Stimulated activated CD8-positive, alpha-beta memory T cell treated with anti-CD3 and anti-CD28 coated beads, Interleukin-4, amount 100 ng/mL, for 4 hours (primary cell): ENCODE data around the gene SLC6A2.

ENCODE experiments used
- DNase-seq, 2 donors: peaks; one replicate each; pipeline ENCODE4 v3.0.0-alpha.2; 2020; ENCODE audit warnings: low read depth in 2 of 2, low spot score in 1 of 2

The SLC6A2 gene

GRCh38 chr16:55671206-55671973 lies 15.6 kb downstream of the SLC6A2 start:
- no peak for DNase-seq

DNA sequence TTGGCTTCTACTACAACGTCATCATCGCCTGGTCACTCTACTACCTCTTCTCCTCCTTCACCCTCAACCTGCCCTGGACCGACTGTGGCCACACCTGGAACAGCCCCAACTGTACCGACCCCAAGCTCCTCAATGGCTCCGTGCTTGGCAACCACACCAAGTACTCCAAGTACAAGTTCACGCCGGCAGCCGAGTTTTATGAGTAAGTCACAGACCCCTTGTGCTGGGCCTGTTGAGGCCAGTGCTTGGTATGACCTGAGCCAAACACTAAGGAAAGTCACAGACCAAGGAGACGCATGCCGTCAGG lies 16.1 kb downstream of the SLC6A2 start:
- no peak for DNase-seq

DNA sequence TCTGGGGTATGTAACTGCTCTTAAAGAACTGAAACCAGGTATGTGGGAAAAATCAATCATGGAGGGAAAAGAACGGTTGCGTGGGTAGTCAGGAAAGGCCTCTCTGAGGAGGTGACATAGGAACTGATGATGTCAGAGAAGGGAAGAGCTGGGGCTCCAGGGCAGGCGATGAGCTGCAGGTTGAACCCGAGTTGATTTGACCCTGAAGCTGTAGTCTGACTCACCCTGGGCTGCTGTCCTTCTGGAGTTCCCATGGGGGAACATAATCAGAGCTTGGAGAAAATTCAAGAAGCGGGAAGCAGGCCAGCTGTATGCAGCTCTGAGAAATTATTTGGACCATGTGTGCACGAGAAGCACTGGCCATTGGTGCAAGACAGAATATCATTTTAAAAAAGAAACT lies 16.7 kb downstream of the SLC6A2 start:
- DNase-seq, result no peak

- no peak for DNase-seq
Observed at GRCh38 chr16:55678161-55678821, 22.5 kb downstream of the SLC6A2 start.

GRCh38 chr16:55682086-55682485 lies 26.3 kb downstream of the SLC6A2 start:
- DNase-seq, result no peak

GRCh38 chr16:55685973-55686372 lies 30.2 kb downstream of the SLC6A2 start:
- no peak for DNase-seq

DNA sequence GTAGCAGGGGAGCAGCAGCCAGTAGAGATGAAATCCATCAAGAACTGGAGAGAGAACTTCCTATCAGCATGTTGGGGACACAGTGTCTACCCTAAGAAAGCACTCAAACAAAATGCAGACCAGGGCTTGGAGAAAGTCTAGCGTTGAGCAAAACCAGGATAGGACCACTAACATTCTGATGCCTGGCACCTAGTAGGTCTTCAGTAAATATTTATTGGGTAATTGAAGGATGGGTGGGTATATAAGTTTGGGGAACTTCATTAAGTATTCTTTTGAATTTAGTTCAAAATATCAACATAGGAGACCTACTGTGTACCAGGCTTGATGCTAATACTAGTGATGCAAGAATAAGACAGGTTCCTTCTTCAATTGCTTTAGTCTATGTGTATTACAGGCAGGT lies 30.9 kb downstream of the SLC6A2 start:
- no peak for DNase-seq

- DNase-seq, result no peak
Observed at GRCh38 chr16:55687802-55688201, 32.0 kb downstream of the SLC6A2 start.

DNA sequence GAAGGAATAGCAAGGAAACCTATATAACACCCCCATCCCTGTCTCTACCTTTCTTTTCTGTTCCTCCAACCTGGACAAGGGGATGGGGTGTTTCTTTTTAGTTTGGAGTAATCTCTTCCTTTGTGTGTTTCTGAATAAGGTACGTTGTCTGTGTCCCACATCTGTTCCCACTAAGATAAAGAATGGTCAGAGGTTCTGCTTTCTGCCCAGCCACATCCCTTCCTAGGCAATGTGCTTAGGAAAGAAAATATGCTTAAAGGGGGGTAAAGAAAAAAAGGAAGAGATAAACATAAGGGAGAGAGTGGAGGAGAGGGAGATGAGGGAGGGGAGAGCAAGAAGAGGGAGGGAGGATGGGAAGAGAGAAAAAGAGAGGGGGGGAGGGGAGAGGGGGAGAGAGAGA lies 35.1 kb downstream of the SLC6A2 start:
- DNase-seq, result no peak

GRCh38 chr16:55691771-55692170 lies 36.0 kb downstream of the SLC6A2 start:
- DNase-seq, result no peak

DNA sequence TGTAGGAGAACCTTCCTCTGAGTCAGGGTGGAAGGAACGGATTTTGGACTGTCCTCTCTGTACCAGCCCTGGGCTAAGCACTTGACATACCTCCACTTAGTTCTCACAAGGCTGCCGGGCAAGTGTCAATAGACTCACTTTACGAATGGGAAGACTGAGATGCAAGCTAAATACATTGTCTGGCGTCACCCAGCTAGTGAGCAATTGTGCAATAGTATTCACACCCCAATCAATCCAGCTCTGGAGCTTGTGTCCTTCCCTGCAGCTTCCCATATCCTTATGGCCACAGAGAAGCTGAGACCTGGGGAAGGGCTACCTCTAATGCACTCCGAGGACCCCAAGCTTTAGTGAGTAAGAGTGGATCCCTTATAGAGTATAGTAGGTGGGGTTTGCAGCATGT lies 39.8 kb downstream of the SLC6A2 start:
- no peak for DNase-seq

GRCh38 chr16:55697867-55698266 lies 42.1 kb downstream of the SLC6A2 start:
- DNase-seq, result no peak

- no peak for DNase-seq
Observed at GRCh38 chr16:55698331-55698730, 42.5 kb downstream of the SLC6A2 start.

- DNase-seq, result no peak
Observed at GRCh38 chr16:55698946-55699345, 43.2 kb downstream of the SLC6A2 start.

- DNase-seq, result no peak
Observed at GRCh38 chr16:55699616-55700015, 43.8 kb downstream of the SLC6A2 start.

- DNase-seq, result no peak
Observed at GRCh38 chr16:55700067-55700466, 44.3 kb downstream of the SLC6A2 start.

DNA sequence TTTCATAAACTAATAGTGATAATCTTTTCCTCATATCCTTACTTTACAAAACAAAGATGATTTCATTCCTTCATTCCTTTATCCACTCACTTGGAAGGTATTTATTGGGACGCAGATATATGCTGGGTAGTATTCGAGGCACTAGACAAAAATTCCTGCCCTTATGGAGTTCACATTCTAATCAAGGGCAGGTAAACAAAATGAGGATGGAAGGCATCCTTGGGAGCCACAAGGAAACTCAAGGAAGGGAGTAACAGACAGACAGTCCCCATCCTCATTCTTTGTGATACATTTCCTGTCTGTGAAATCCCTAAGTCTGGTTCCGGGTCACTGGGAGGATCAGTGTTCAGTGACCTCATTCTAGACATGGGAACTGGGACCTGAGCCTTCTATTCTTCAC lies 45.2 kb downstream of the SLC6A2 start:
- DNase-seq, result no peak

DNA sequence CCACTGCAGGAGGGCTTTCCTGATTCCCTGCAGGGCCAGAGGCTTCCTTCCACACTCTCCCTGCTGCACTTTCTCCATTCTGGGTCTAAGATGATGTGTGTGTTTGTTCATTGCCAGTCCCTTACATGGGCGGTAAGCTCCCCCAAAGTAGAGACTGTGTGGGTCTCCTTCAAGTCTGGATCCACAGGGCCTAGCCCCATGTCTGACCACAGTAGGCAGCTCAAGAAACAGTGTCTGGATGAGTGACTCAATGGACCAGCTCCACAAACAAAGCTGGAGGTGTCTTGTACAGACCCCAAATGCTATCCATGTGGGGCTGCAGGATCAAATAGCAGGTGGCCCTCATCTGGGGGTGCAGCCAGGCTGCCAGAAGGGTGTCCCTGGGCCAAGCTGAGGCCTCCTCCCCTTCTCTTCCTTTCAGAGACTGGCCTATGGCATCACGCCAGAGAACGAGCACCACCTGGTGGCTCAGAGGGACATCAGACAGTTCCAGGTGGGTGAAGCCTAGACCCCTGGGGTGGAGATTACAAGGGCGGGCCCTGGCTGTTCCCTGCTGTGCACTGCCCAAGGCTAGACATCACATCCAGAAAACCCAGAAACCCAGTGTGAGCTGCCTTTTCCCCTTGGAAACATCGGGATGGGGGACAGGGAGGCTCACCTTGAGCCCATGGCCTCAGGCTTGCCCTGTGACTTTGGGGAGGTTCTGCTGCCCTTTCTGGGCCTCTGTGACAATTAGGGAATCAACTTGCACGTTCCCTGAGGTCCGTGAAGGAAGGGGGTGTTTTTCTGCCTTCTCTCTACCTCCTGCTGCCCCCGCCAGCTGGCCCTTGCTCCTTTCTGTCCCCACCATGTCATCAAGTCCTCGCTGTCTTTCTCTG lies 45.9 kb downstream of the SLC6A2 start:
- no peak for DNase-seq

DNA sequence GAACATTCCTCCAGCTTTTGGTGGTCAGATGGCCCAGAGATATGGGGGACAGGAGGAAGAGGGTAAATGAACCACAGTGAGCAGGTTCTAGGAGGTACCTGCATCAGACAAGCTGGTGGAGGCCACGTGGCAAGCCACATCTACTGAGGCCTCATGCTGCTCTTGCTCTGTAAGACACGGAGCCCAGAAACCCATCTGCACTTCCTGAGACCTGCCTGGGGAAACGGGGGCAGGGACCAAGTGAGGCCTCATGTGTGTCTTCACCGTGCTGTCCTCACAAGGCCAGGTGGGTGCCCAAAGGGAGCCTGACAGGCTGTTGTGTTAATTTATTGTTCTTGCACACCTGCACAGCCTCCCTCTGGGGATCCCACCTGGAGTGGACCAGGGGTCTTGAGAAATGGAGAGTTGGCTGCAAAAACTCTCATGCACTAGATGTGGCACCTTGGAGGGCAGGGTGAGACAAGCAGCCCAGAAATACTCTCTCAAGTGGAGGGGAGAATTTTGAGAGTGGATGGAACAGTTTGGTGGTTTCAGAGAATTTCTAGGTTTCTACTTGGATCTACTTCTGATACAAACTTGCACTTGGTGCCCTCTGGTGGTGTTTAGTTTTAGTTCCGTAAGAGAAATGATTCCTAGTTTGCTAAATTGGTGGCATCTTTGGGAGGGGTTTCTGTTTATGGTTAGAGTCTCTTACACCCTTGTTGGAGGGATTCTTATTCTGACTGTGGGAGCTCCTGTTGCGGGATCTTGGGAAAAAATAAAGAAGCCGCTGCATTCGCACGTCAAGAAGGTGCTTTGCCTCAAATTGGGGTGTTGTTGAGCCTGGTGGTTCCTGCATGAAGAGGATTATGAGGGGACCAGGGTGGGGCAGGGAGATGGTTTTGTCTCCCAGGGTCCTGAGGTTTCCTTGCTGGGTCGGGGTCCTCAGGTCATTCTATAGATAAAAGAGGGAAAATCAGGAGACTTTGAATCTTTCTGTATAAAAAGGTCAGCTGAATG lies 47.5 kb downstream of the SLC6A2 start:
- DNase-seq, result no peak

DNA sequence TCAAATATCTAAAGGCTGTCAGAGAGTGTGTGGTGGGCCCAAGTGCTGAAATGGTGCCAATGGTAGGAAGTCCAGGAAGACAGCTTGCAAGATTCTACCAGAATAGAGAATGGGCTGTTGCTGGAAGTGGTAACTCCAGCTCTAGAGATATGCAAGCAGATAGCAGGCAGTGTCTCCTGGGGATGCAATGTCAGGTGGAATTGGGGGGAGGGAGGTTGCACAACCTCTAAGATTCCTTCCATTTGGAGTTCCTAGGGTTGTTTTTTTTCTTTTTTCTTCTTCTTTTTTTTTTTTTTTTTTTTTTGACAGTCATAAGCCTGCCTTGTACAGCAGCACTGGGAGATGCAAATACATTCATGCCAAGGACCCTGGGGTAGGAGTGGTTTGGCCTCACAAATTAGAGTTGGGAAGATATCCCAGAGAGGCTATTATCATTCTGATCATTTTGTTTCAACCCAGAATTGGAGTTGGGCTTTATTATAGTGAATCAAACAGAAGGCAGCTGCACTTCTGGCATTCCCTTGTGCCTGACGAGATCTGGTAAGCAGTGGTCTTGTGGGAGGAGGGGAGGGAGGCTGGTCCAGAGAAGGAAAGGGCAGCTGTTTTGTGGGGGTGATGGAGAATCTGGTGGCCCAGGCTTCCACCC lies 51.1 kb downstream of the SLC6A2 start:
- no peak for DNase-seq
